ENCODE data around the gene PRR22. TPM values are rescaled to one million over a fixed set of nuclear protein-coding genes. Genes with fewer than 3 reads are reported as not detected.

Gene PRR22
- polyA plus RNA-seq, 1 experiment = 0.16 TPM

GRCh38 chr19:5789351-5789761 is 4.8 kb upstream of the PRR22 start:
- Histone ChIP-seq H3K4me3 (ENCODE audit: low read depth, low read length) (no peak overlapping the region), H3K27ac (ENCODE audit: low read depth, low read length) (no peak overlapping the region), H3K9me3 (ENCODE audit: control insufficient read depth, insufficient read depth, low read length) (peaks cover 9% of the 10 kb centered on the region; the same call in 1 of the 2 replicates), H3K27me3 (ENCODE audit: control insufficient read depth, insufficient read depth, low read length) (no peaks in the 10 kb centered on the region)
- ChIA-PET POLR2A (no interaction called here), CTCF (interaction anchor here (1.4 to 6.9 kb wide), 3 partner anchors 15 kb away, joined by 7 to 69 read pairs (median 10); partner anchors contain the start of gene NRTN)
- no peak for DNase-seq (ENCODE audit: low read depth, low spot score)
- TF ChIP-seq CTCF (IDR thresholded peaks at IDR 0.05; ENCODE audit: low read depth, low read length) = no peak

DNA sequence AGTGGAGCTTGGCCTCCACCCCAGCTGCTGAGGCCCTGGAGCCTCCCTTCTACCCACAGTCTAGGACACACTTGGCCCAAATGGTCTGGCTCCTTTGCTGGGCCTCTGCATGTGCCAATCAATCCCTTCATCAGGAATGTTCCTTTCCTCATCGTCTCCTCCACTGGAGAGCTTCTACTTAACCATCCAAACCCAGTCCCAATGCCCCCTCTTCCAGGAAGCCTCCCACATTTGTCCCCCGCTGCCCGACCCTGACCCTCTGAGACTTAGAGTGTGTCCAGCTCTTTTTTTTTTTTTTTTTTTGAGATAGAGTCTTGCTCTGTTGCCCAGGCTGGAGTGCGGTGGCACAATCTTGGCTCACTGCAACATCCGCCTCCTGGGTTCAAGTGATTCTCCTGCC is 3.9 kb upstream of the PRR22 start:
- no peak for DNase-seq (ENCODE audit: low read depth, low spot score)
- H3K27ac ChIP-seq (ENCODE audit: low read depth, low read length) = no peak overlapping the region
- POLR2A ChIA-PET = no interaction called here
- no peak for TF ChIP-seq CTCF (IDR thresholded peaks at IDR 0.05; ENCODE audit: low read depth, low read length)
- peaks cover 9% of the 10 kb centered on the region; the same call in 1 of the 2 replicates for H3K9me3 ChIP-seq (ENCODE audit: control insufficient read depth, insufficient read depth, low read length)
- H3K27me3 ChIP-seq (ENCODE audit: control insufficient read depth, insufficient read depth, low read length) = no peaks in the 10 kb centered on the region
- CTCF ChIA-PET = interaction anchor here (1.4 to 1.6 kb wide), 2 partner anchors 14 to 16 kb away, joined by 7 to 10 read pairs; no protein-coding TSS in a partner anchor
- H3K4me3 ChIP-seq (ENCODE audit: low read depth, low read length) = no peak overlapping the region

DNA sequence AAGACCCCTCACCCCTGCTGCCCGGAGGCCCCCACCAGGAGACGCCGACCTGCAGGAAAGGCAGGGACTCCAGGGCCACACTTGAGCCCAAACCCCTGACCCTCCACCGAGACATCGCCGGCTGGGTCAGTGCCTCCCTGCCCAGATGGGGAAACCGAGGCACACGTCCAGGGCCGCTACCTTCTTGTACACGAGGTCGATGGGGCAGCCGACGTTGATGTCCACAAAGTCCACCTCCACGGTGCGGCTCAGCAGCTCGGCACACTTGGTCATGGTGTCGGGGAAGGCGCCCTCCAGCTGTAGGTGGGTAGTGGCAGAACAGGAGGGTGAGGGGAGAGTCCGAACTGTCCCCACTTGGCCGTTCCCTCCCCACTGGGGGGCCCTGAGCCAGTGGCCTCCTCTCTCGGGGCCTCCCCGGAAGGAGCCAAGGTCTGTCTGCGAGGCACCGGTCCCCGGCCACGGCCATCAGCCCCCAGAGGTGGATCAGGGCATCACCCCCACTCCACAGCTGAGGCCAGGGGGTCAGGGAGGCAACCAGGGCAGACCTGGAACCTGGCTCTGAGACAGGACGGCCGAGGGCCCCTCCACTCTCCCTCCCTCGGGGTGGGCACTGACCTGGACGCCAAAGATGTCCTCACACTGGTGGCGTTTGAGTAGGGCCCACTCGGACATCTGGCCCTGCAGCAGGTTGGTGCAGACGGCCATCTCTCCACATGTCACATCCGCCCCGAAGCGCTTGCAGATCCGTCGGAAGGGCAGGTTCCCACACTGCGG is 3.0 kb upstream of the PRR22 start:
- no peak overlapping the region for H3K4me3 ChIP-seq (ENCODE audit: low read depth, low read length)
- POLR2A ChIA-PET = no interaction called here
- H3K27ac ChIP-seq (ENCODE audit: low read depth, low read length) = no peak overlapping the region
- DNase-seq (ENCODE audit: low read depth, low spot score) = no peak
- CTCF ChIA-PET = no interaction called here
- no peak for TF ChIP-seq CTCF (IDR thresholded peaks at IDR 0.05; ENCODE audit: low read depth, low read length)
- H3K9me3 ChIP-seq (ENCODE audit: control insufficient read depth, insufficient read depth, low read length) = peaks cover 9% of the 10 kb centered on the region; the same call in 1 of the 2 replicates
- no peaks in the 10 kb centered on the region for H3K27me3 ChIP-seq (ENCODE audit: control insufficient read depth, insufficient read depth, low read length)

- POLR2A ChIA-PET = no interaction called here
- DNase-seq (ENCODE audit: low read depth, low spot score) = no peak
- Histone ChIP-seq H3K27me3 (ENCODE audit: control insufficient read depth, insufficient read depth, low read length) (no peaks in the 10 kb centered on the region), H3K4me3 (ENCODE audit: low read depth, low read length) (no peak overlapping the region), H3K27ac (ENCODE audit: low read depth, low read length) (no peak overlapping the region), H3K9me3 (ENCODE audit: control insufficient read depth, insufficient read depth, low read length) (peaks cover 9% of the 10 kb centered on the region; the same call in 1 of the 2 replicates)
- CTCF ChIA-PET = no interaction called here
- no peak for TF ChIP-seq CTCF (IDR thresholded peaks at IDR 0.05; ENCODE audit: low read depth, low read length)
Measured at GRCh38 chr19:5786593-5787408, 2.3 kb upstream of the PRR22 start.

DNA sequence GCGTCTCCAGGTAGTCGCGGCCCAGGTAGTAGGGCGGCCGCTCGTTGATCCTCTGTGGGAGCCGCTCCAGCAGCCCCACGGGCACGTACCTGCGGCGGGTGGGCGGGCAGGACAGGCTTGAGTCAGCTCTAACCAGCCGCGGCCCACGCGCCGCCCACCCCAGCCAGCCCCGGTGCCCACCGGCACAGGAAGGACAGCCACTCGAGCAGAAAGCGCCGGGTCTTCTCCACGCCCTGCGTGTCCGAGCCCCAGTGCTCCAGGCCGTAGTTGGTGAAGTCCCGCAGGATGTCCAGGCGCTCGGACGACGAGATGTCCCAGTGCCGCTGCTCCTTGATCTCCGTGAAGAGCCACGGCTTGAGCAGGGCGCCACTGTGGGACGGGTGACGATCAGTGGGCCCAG is 877 bp upstream of the PRR22 start:
- H3K4me3 ChIP-seq (ENCODE audit: low read depth, low read length) = no peak overlapping the region
- no peaks in the 10 kb centered on the region for H3K27me3 ChIP-seq (ENCODE audit: control insufficient read depth, insufficient read depth, low read length)
- no peak for DNase-seq (ENCODE audit: low read depth, low spot score)
- no peak for TF ChIP-seq CTCF (IDR thresholded peaks at IDR 0.05; ENCODE audit: low read depth, low read length)
- ChIA-PET POLR2A (interaction anchor here (0.6 to 0.7 kb wide), 2 partner anchors 42 to 58 kb away, joined by 3 to 10 read pairs; no protein-coding TSS in a partner anchor), CTCF (no interaction called here)
- no peak overlapping the region for H3K27ac ChIP-seq (ENCODE audit: low read depth, low read length)
- no peaks in the 10 kb centered on the region for H3K9me3 ChIP-seq (ENCODE audit: control insufficient read depth, insufficient read depth, low read length)
